Pancreas (tissue), 10 donors: ENCODE measurements around the gene KCNB1. TPM values are rescaled to one million over a fixed set of nuclear protein-coding genes. Genes with fewer than 3 reads are reported as not detected.

Source experiments
- ATAC-seq, 4 donors: fragments of 200-7000 bp; cut with Tn5 transposase; one replicate each; pipeline versions ENCODE4 v1.8.0 to v1.9.1; 2020; ENCODE audit warnings: mild to moderate bottlenecking in 4 of 4, moderate library complexity in 4 of 4
- DNase-seq, 6 donors: peaks; one replicate each; pipeline ENCODE4 v3.0.0-alpha.2; 2020
- FAIRE-seq: peaks from 2 replicates; lab custom pipeline; 2012; peaks lifted over from hg19 to GRCh38; lab: Jason Lieb, UNC
- H3K27ac ChIP-seq, 4 donors: fragments of 200-600 bp; sonication (generic); 1 replicate in 3 of 4; 2 replicates in 1 of 4; pipeline versions ENCODE4 v1.5.0 to v1.8.0; 2020
- H3K27me3 ChIP-seq, 4 donors: fragments of 200-600 bp; one replicate each; pipeline ENCODE4 v1.8.0; 2021
- H3K36me3 ChIP-seq, 3 donors: fragments of 200-600 bp; sonication (generic) in 1 of 3; one replicate each; pipeline versions ENCODE4 v1.5.0 to v1.8.0; 2020 to 2021
- H3K4me1 ChIP-seq, 3 donors: fragments of 200-600 bp; one replicate each; pipeline ENCODE4 v1.8.0; 2021
- H3K4me3 ChIP-seq, 4 donors: fragments of 200-600 bp; sonication (generic) in 2 of 4; one replicate each; pipeline versions ENCODE4 v1.5.0 to v1.8.0; 2020 to 2021
- H3K9me3 ChIP-seq, 4 donors: fragments of 200-600 bp; one replicate each; pipeline ENCODE4 v1.8.0; 2021
- CTCF ChIP-seq, 4 donors: fragments of 200-600 bp; sonication (generic) in 3 of 4; IDR thresholded peaks; one replicate each; pipeline versions ENCODE4 v1.5.0 to v1.8.0; 2021; ENCODE audit warnings: antibody characterized with exemption in 4 of 4
- WGBS, 2 donors: extraction: QIAGEN DNeasy Blood & Tissue Kit; methylation state at CpG; one replicate each; pipeline ENCODE4 v1.1.7; 2013; 5-methylcytosine and 5-hydroxymethylcytosine counted together
- intact Hi-C, 3 donors: fragments of 100-400 bp; cut with DNase I; formaldehyde crosslinking; loops; one replicate each; pipeline versions ENCODE4 v1.11.1 to v1.14.2; 2022
- polyA plus RNA-seq, 2 donors: library from polyadenylated mRNA; stranded (reverse); fragments of 200-250 nt; gene quantifications; one replicate each; pipeline ENCODE4 v1.2.3, GENCODE V29; 2013
- total RNA-seq, 6 donors: library from RNA; stranded (reverse); fragmentation: NEBNext Ultra II Directional in 4 of 6; extraction: Animal tissue kit (Norgen Biotek cat#: 25700) in 4 of 6; gene quantifications; one replicate each; pipeline versions ENCODE4 v1.2.1 to v1.2.4, GENCODE V29; 2021 to 2023
- donor health status: healthy with polysubstance abuse.
- donor health status: DM: no; HTN: no; CAD: no; lungs with moderate emphysema.
- donor health status: DM: no; HTN: no; CAD: no.
- donor health status: control.
- donor health status: control.
- donor health status: Bipolar disorder and iron deficiency.
- donor health status: DM: yes; HTN: yes; CAD: no.
- donor health status: DM: no; HTN: no; CAD: no.
- donor health status: DM: no; HTN: no; CAD: no.
- donor health status: DM: yes; HTN: yes; CAD: no.

The KCNB1 gene
- total and polyA plus RNA-seq, 8 donors: 0.28 to 2.5 (median 0.31) TPM

GRCh38 chr20:49516916-49517804 is 34.7 kb upstream of the KCNB1 start:
- Histone ChIP-seq H3K27ac (no peak overlapping the region), H3K4me3 (no peak overlapping the region), H3K27me3 (no peaks in the 10 kb centered on the region), H3K36me3 (no peaks in the 10 kb centered on the region), H3K9me3 (no peaks in the 10 kb centered on the region), H3K4me1 (no peaks in the 10 kb centered on the region)
- ATAC-seq (no peak), FAIRE-seq (no peak), DNase-seq (no peak)
- intact Hi-C loops: loop anchor here in 1 of 3 donors (10.0 kb wide), 1 partner anchor 182 kb away; no protein-coding TSS in a partner anchor
- WGBS, 2 donors: 53 to 58% methylated on average over 17 of the region's 17 CpGs
- no peak for TF ChIP-seq CTCF (IDR thresholded peaks at IDR 0.05)

GRCh38 chr20:49515586-49515985 is 33.1 kb upstream of the KCNB1 start:
- H3K4me1 ChIP-seq: no peaks in the 10 kb centered on the region
- no peak overlapping the region for H3K27ac ChIP-seq
- H3K4me3 ChIP-seq: no peak overlapping the region
- whole genome bisulfite sequencing, 2 donors: 23 to 29% methylated on average over 3 of the region's 3 CpGs
- no peak for TF ChIP-seq CTCF (IDR thresholded peaks at IDR 0.05)
- H3K36me3 ChIP-seq: no peaks in the 10 kb centered on the region
- FAIRE-seq: no peak
- intact Hi-C loops: loop anchor here in 1 of 3 donors (10.0 kb wide), 1 partner anchor 181 kb away; no protein-coding TSS in a partner anchor
- peak in 1 of 4 donors; percentile 36 for ATAC-seq
- no peaks in the 10 kb centered on the region for H3K27me3 ChIP-seq
- H3K9me3 ChIP-seq: no peaks in the 10 kb centered on the region
- DNase-seq: no peak

- Histone ChIP-seq H3K9me3 (no peaks in the 10 kb centered on the region), H3K27me3 (no peaks in the 10 kb centered on the region), H3K36me3 (no peaks in the 10 kb centered on the region), H3K4me3 (no peak overlapping the region), H3K27ac (no peak overlapping the region), H3K4me1 (no peaks in the 10 kb centered on the region)
- no peak for ATAC-seq
- intact Hi-C loops: loop anchor here in 1 of 3 donors (10.0 kb wide), 1 partner anchor 179 kb away; no protein-coding TSS in a partner anchor
- no peak for TF ChIP-seq CTCF (IDR thresholded peaks at IDR 0.05)
- WGBS, 2 donors: 71 to 88% methylated on average over 2 of the region's 2 CpGs
- no peak for FAIRE-seq
- DNase-seq: no peak
Measured at GRCh38 chr20:49513517-49513916, 31.0 kb upstream of the KCNB1 start.

- Histone ChIP-seq H3K4me3 (no peak overlapping the region), H3K27me3 (no peaks in the 10 kb centered on the region), H3K4me1 (no peaks in the 10 kb centered on the region), H3K36me3 (no peaks in the 10 kb centered on the region), H3K27ac (no peak overlapping the region), H3K9me3 (no peaks in the 10 kb centered on the region)
- intact Hi-C loops: loop anchor here in 1 of 3 donors (10.0 kb wide), 1 partner anchor 178 kb away; no protein-coding TSS in a partner anchor
- FAIRE-seq (no peak), DNase-seq (no peak), ATAC-seq (no peak)
- TF ChIP-seq CTCF (IDR thresholded peaks at IDR 0.05): no peak
- 66 to 78% methylated on average over 11 of the region's 11 CpGs for WGBS, 2 donors
Measured at GRCh38 chr20:49513009-49513408, 30.5 kb upstream of the KCNB1 start.
